Measurements from ENCODE around the gene AGPAT1. TPM values are rescaled to one million over a fixed set of nuclear protein-coding genes. Genes with fewer than 3 reads are reported as not detected.

The AGPAT1 gene
- total and polyA plus RNA-seq, 2 of the 13 experiments (the other 11 are each of a cell fraction or from before 2014, with no cell fraction given), result 51.3 to 139 TPM

DNA sequence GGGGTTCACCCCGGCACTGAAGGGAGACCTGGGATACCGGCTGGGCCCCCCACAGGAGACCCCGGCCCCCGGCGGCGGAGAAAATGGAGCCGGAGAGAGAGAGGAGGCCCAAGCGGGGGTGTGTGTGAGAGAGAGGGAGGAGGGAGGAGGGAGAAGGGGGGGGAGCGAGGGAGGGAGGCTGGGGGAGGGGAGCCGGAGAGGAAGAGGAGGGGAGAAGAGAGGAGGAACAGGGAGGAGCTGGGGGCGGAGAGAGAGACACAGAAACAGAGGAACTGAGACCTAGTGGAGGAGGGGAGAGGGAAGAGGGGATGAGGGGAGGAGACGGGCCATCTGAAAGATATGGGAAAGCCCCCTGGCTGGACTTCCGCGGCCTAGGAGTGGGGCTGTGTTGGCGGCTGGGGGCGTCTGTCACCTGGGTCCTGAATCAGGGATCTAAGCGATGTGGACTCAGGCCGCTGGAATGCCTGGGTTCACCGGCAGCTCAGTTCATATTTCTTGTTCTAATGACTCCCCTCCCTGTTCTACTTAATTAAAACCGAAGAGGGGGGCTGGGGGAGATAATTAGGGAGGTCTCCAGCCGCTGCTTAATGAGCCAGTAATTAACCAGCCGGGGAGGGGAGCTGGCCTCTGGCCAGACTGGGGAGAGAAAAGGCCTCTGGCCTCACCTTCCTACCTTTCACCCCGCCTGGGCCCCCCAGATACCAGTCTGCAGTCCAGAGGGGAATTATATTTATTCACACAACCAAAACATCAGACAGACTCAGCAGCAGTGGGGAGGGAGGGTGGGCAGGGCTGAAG is 14.4 kb upstream of the AGPAT1 start, which contains the start of gene PBX2 (continued):
- TF ChIP-seq, protein P1, sequence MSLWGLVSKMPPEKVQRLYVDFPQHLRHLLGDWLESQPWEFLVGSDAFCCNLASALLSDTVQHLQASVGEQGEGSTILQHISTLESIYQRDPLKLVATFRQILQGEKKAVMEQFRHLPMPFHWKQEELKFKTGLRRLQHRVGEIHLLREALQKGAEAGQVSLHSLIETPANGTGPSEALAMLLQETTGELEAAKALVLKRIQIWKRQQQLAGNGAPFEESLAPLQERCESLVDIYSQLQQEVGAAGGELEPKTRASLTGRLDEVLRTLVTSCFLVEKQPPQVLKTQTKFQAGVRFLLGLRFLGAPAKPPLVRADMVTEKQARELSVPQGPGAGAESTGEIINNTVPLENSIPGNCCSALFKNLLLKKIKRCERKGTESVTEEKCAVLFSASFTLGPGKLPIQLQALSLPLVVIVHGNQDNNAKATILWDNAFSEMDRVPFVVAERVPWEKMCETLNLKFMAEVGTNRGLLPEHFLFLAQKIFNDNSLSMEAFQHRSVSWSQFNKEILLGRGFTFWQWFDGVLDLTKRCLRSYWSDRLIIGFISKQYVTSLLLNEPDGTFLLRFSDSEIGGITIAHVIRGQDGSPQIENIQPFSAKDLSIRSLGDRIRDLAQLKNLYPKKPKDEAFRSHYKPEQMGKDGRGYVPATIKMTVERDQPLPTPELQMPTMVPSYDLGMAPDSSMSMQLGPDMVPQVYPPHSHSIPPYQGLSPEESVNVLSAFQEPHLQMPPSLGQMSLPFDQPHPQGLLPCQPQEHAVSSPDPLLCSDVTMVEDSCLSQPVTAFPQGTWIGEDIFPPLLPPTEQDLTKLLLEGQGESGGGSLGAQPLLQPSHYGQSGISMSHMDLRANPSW (CRISPR knock-in tag; IDR thresholded peaks at IDR 0.05; ENCODE audit: borderline replicate concordance), result no peak
- TF ChIP-seq TOE1 (CRISPR knock-in tag; IDR thresholded peaks at IDR 0.05) (no peak), ATF1 (CRISPR knock-in tag; IDR thresholded peaks at IDR 0.05) (no peak), GZF1 (CRISPR knock-in tag; IDR thresholded peaks at IDR 0.05) (no peak), NFKBIZ (CRISPR knock-in tag; IDR thresholded peaks at IDR 0.05) (peak; percentile 17; the same call in 1 of the 2 replicates), TAF1 (CRISPR knock-in tag; IDR thresholded peaks at IDR 0.05) (peak; percentile 55), ARID2 (CRISPR knock-in tag; IDR thresholded peaks at IDR 0.05; ENCODE audit: borderline replicate concordance) (no peak), ZNF780A (CRISPR knock-in tag; IDR thresholded peaks at IDR 0.05) (no peak), MZF1 (CRISPR knock-in tag; IDR thresholded peaks at IDR 0.05; ENCODE audit: borderline replicate concordance) (no peak)
- TF ChIP-seq, protein P2, sequence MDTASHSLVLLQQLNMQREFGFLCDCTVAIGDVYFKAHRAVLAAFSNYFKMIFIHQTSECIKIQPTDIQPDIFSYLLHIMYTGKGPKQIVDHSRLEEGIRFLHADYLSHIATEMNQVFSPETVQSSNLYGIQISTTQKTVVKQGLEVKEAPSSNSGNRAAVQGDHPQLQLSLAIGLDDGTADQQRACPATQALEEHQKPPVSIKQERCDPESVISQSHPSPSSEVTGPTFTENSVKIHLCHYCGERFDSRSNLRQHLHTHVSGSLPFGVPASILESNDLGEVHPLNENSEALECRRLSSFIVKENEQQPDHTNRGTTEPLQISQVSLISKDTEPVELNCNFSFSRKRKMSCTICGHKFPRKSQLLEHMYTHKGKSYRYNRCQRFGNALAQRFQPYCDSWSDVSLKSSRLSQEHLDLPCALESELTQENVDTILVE (CRISPR knock-in tag; IDR thresholded peaks at IDR 0.05), result peak; percentile 59; the same call in 1 of the 2 replicates
- TF ChIP-seq, protein P3, sequence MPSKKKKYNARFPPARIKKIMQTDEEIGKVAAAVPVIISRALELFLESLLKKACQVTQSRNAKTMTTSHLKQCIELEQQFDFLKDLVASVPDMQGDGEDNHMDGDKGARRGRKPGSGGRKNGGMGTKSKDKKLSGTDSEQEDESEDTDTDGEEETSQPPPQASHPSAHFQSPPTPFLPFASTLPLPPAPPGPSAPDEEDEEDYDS (CRISPR knock-in tag; IDR thresholded peaks at IDR 0.05), result peak; percentile 50; the same call in 1 of the 2 replicates
- TF ChIP-seq, protein P4, sequence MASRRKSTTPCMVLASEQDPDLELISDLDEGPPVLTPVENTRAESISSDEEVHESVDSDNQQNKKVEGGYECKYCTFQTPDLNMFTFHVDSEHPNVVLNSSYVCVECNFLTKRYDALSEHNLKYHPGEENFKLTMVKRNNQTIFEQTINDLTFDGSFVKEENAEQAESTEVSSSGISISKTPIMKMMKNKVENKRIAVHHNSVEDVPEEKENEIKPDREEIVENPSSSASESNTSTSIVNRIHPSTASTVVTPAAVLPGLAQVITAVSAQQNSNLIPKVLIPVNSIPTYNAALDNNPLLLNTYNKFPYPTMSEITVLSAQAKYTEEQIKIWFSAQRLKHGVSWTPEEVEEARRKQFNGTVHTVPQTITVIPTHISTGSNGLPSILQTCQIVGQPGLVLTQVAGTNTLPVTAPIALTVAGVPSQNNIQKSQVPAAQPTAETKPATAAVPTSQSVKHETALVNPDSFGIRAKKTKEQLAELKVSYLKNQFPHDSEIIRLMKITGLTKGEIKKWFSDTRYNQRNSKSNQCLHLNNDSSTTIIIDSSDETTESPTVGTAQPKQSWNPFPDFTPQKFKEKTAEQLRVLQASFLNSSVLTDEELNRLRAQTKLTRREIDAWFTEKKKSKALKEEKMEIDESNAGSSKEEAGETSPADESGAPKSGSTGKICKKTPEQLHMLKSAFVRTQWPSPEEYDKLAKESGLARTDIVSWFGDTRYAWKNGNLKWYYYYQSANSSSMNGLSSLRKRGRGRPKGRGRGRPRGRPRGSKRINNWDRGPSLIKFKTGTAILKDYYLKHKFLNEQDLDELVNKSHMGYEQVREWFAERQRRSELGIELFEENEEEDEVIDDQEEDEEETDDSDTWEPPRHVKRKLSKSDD (CRISPR knock-in tag; IDR thresholded peaks at IDR 0.05; ENCODE audit: low read depth), result no peak
- TF ChIP-seq, protein P5, sequence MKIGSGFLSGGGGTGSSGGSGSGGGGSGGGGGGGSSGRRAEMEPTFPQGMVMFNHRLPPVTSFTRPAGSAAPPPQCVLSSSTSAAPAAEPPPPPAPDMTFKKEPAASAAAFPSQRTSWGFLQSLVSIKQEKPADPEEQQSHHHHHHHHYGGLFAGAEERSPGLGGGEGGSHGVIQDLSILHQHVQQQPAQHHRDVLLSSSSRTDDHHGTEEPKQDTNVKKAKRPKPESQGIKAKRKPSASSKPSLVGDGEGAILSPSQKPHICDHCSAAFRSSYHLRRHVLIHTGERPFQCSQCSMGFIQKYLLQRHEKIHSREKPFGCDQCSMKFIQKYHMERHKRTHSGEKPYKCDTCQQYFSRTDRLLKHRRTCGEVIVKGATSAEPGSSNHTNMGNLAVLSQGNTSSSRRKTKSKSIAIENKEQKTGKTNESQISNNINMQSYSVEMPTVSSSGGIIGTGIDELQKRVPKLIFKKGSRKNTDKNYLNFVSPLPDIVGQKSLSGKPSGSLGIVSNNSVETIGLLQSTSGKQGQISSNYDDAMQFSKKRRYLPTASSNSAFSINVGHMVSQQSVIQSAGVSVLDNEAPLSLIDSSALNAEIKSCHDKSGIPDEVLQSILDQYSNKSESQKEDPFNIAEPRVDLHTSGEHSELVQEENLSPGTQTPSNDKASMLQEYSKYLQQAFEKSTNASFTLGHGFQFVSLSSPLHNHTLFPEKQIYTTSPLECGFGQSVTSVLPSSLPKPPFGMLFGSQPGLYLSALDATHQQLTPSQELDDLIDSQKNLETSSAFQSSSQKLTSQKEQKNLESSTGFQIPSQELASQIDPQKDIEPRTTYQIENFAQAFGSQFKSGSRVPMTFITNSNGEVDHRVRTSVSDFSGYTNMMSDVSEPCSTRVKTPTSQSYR (CRISPR knock-in tag; IDR thresholded peaks at IDR 0.05; ENCODE audit: borderline replicate concordance), result peak; percentile 93
